Mucosa of rectum (tissue), 2 donors: ENCODE results near the gene GBF1.

Source experiments
- H3K27ac ChIP-seq, 2 donors: one replicate each; pipeline ENCODE4 v1.7.0; 2013; ENCODE audit warnings: inconsistent platforms in 2 of 2, low read depth in 2 of 2, low read length in 2 of 2
- H3K27me3 ChIP-seq, 2 donors: one replicate each; pipeline ENCODE4 v1.7.0; 2013; ENCODE audit warnings: low read length in 2 of 2; ENCODE audit not compliant: control insufficient read depth in 2 of 2, insufficient read depth in 2 of 2
- H3K36me3 ChIP-seq, 2 donors: one replicate each; pipeline ENCODE4 v1.7.0; 2013; ENCODE audit warnings: low read length in 2 of 2; ENCODE audit not compliant: control insufficient read depth in 2 of 2, insufficient read depth in 2 of 2
- H3K4me1 ChIP-seq, 2 donors: one replicate each; pipeline ENCODE4 v1.7.0; 2013; ENCODE audit warnings: low read length in 2 of 2, mild to moderate bottlenecking in 1 of 2; ENCODE audit not compliant: control insufficient read depth in 2 of 2, insufficient read depth in 2 of 2
- H3K4me3 ChIP-seq, 2 donors: one replicate each; pipeline ENCODE4 v1.7.0; 2013; ENCODE audit warnings: low read length in 2 of 2
- H3K9ac ChIP-seq, 2 donors: one replicate each; pipeline ENCODE4 v1.7.0; 2013; ENCODE audit warnings: low read length in 2 of 2, low read depth in 1 of 2, mild to moderate bottlenecking in 1 of 2
- H3K9me3 ChIP-seq, 2 donors: one replicate each; pipeline ENCODE4 v1.7.0; 2013; ENCODE audit warnings: low read length in 2 of 2; ENCODE audit not compliant: control insufficient read depth in 2 of 2
- donor health status: healthy.
- donor health status: Normal muscosa, but diverticular disease.

Gene GBF1

DNA sequence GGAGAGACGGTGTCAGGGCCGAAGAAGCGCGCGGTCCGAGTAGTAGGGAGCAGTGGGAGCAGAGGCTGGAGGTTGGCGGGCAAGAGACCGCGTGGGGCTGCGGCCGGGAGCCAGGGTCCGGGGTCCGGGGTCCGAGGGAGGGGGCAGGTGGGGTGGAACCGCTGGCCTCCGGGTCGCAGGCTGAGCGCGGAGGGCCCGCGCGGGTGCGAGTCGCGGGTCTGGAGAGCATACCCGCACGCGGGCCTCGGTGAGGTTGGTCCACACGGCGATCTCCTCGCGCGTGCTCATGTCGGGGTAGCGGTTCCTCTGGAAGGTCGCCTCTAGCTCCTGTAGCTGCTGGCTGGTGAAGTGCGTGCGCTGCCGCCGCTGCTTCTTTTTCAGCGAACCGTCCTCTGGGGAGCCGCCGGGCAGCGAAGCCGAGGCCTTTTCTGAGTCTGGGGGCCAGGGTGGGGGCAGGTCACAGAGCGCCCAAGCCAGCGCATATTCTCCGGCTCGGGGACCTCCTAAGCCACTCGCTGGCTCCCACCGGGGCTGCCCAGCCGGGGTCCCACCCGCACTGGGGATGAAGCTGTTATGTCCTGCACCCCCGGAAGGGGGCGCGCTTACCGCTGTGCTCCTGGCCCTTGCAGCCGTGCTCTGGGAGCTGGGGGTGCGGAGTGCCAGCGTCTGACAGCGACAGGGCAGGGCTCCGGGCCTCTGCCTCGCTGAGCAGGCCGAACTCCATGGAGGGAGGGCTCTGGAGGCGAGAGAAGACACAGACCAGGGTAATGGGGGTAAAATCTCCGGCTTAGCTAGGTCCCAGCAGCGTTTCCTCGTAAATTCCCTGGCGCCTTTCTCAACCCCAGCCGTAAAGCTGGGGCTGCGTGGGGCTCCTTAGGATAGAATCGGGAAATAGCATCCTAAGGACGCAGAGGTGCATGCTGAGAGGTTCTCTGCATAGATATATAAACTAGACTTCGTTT lies 13.7 kb upstream of the GBF1 start:
- H3K4me1 ChIP-seq: peaks cover 20 to 22% of the 10 kb centered on the region in 2 donors
- H3K27ac ChIP-seq: no peak overlapping the region
- H3K27me3 ChIP-seq: peaks cover 24 to 32% of the 10 kb centered on the region in 2 donors
- H3K9me3 ChIP-seq: no peaks in the 10 kb centered on the region
- peak overlapping the region; percentile 41 to 62 for H3K4me3 ChIP-seq
- no peak overlapping the region for H3K9ac ChIP-seq
- H3K36me3 ChIP-seq: no peaks in the 10 kb centered on the region

DNA sequence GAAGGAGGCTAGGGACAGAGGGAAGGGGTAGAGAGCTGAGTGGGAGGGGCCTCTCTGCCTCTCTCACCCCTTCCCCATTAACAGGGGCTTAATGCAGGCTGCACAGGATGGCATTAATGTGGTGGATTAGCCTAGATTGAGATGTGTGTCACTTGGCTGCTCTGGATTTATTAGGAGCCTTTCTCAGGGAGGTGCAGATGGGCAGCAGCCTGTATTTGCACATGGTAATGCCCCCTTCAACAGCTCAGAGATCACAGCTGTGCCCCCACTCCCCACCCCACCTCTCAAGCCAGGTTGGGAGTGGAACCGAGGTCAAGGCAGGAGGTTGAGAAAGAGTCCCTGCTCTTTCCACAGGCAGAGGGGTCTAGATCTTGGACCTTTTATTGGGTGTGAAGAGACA lies 11.3 kb upstream of the GBF1 start:
- H3K4me3 ChIP-seq: no peak overlapping the region
- peaks cover 20% of the 10 kb centered on the region in 2 donors for H3K4me1 ChIP-seq
- no peaks in the 10 kb centered on the region for H3K36me3 ChIP-seq
- H3K27ac ChIP-seq: no peak overlapping the region
- no peak overlapping the region for H3K9ac ChIP-seq
- H3K27me3 ChIP-seq: peaks cover 21 to 37% of the 10 kb centered on the region in 2 donors
- no peaks in the 10 kb centered on the region for H3K9me3 ChIP-seq

DNA sequence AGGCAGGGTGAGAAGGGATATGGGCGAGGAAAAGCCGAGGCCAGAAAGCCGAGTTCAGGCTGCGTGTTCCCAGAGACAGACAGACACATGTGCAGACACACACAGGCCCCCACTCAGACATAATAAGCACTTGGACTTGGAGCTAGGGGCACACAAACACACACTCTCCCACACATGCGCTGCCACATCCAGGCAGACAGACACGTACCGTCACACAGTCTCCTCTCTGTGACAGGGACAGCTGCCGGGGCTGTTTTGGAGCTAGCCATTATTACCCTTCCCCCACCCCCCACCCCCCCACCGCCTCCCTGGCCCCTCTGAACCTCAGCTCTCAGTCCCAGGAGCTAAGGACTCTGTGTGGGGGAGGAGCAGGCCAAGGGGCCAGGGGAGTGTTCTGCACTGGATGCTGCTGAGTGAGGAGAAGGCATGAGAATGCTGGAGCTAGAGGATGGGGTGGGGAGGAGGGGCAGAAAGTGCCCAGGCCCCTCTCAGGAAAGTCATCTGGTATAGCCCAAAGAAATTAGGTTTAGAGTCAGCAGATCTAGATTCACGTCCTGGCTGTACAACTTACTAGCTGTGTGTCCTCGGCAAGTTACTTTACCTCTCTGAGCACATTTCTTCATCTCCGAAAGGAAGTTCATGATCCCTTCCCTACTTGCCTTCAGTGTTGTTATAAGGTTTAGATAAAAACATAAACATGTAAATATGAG lies 10.3 kb upstream of the GBF1 start:
- H3K27me3 ChIP-seq: peaks cover 25 to 42% of the 10 kb centered on the region in 2 donors
- H3K27ac ChIP-seq: no peak overlapping the region
- no peak overlapping the region for H3K9ac ChIP-seq
- no peaks in the 10 kb centered on the region for H3K36me3 ChIP-seq
- peaks cover 17 to 18% of the 10 kb centered on the region in 2 donors for H3K4me1 ChIP-seq
- no peak overlapping the region for H3K4me3 ChIP-seq
- H3K9me3 ChIP-seq: no peaks in the 10 kb centered on the region

DNA sequence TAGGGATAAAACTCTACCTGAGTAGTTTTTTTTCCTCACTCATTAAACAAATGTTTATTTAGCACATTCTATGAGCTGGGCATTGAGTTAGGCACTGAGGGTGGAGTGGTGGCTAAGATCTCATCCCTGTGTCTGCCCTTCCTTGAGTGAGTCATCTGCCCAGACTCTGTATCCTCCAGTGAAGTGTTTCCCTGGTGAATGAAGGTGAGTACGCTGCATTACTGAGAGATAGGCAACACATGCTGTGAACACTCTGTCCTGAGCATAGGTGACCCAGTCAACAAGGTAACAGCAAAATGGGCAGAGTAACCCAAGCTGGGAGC lies 9.8 kb upstream of the GBF1 start:
- Histone ChIP-seq H3K27ac (no peak overlapping the region), H3K4me1 (peaks cover 13% of the 10 kb centered on the region in 2 donors), H3K9ac (no peak overlapping the region), H3K4me3 (no peak overlapping the region), H3K27me3 (peaks cover 27 to 43% of the 10 kb centered on the region in 2 donors), H3K9me3 (no peaks in the 10 kb centered on the region), H3K36me3 (no peaks in the 10 kb centered on the region)

DNA sequence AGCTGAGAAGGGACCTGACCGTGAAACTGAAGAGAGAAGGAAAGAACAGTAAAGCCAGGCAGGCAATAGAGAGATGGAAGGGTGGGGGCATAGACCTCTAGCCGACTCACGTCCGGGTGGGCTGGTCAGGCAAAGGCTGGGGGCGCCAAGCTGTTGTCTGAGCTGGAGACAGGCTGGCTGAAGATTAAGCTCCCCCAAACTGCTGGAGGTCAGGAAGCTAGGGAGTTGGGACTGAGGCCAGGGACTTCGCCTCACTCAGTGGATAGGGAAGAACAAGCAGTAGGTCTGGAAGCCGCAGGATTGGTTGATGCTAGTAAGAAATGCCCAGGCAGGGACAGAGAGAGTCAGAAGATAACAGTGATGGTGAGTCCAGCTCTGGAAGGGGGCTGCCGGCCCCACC lies 9.3 kb upstream of the GBF1 start:
- H3K27me3 ChIP-seq: peaks cover 30 to 44% of the 10 kb centered on the region in 2 donors
- no peak overlapping the region for H3K4me3 ChIP-seq

DNA sequence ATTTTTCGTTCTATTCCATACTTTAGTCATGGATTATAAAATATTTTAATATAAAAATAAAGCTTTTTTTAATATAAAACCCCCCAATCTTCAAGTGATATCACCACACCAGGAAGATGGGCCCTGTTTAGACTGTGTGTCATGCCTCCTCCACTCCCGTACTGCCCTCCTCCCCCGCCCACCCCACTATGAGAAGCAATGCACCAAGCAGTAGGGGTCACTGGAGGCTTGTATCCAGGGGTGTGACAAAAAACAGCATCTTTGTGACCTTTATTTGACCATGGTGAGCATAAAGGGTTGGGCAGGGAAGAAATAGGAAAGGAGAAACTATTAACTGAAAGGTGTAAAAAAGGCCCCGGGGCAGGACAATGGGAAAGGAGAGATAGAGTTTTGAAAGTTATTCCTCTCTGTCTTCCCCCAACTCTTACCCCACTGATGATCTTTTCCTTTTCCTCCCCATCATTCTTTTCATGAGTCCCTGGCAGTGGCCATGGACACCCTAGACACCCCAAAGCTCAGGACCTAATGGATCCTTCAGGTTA lies 7.5 kb upstream of the GBF1 start:
- H3K9ac ChIP-seq: no peak overlapping the region
- peaks cover 28 to 40% of the 10 kb centered on the region in 2 donors for H3K27me3 ChIP-seq
- H3K4me1 ChIP-seq: peaks cover 12 to 16% of the 10 kb centered on the region in 2 donors
- H3K4me3 ChIP-seq: no peak overlapping the region
- no peak overlapping the region for H3K27ac ChIP-seq
- H3K36me3 ChIP-seq: no peaks in the 10 kb centered on the region
- no peaks in the 10 kb centered on the region for H3K9me3 ChIP-seq

More for the DNA sequence above, 9.3 kb upstream of the GBF1 start:
- H3K36me3 ChIP-seq: no peaks in the 10 kb centered on the region
- no peak overlapping the region for H3K9ac ChIP-seq
- no peak overlapping the region for H3K27ac ChIP-seq
- H3K4me1 ChIP-seq: peaks cover 10 to 13% of the 10 kb centered on the region in 2 donors
- H3K9me3 ChIP-seq: no peaks in the 10 kb centered on the region

DNA sequence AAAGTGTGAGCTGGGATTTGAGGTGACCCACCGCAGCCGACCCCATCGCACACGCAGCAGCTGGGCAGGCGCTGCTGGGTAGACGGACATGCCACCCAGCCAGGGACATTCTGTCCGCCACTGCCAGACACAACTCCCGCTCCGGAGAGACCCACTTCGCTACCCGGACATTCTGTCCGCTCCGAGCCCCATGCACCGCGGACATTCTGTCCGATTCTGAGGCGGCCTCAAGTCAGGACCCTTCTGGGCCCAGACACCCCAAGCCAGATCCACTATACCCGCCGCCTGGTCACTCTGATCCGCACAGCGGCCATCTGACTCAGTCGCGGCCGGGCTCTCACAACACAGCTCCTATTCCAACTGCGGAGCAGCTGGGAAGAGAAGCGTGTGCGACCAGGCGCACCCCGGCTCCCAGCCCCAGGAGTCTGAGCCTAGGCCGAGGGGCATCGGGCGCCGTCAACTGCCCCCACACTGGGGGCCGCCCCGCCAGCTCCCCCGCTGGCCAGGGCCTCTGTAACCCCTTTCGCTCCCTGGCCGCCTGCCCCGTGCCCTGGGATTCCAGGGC lies 4.8 kb upstream of the GBF1 start:
- H3K4me1 ChIP-seq: peaks cover 17 to 22% of the 10 kb centered on the region in 2 donors
- no peak overlapping the region for H3K9ac ChIP-seq
- H3K4me3 ChIP-seq: peak overlapping the region; percentile 74 to 89

DNA sequence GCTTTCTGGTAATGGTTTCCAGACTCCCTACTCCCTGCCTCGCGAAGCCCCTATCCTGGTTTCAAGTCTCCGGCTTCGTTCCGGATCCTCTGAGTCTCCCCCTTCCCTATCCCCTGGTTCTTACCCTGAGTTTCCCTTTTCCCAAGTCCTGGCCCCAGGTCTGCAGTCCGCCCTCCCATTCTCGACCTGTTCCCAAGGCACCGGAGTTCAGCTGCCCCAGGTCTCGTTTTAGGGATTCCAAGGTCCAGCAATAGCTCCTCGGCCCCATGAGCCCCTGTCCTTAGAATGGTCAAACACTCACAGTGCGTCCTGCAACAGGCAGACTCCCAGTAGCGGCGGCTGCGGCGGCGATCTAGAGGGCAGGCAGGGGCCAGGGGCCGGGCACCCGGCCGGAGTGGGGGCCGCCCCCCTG lies 4.3 kb upstream of the GBF1 start:
- Histone ChIP-seq H3K9me3 (no peaks in the 10 kb centered on the region), H3K9ac (no peak overlapping the region)

More for the DNA sequence above, 4.8 kb upstream of the GBF1 start:
- H3K27me3 ChIP-seq: peaks cover 24 to 27% of the 10 kb centered on the region in 2 donors
- no peak overlapping the region for H3K27ac ChIP-seq
- H3K36me3 ChIP-seq: no peaks in the 10 kb centered on the region
- no peaks in the 10 kb centered on the region for H3K9me3 ChIP-seq

DNA sequence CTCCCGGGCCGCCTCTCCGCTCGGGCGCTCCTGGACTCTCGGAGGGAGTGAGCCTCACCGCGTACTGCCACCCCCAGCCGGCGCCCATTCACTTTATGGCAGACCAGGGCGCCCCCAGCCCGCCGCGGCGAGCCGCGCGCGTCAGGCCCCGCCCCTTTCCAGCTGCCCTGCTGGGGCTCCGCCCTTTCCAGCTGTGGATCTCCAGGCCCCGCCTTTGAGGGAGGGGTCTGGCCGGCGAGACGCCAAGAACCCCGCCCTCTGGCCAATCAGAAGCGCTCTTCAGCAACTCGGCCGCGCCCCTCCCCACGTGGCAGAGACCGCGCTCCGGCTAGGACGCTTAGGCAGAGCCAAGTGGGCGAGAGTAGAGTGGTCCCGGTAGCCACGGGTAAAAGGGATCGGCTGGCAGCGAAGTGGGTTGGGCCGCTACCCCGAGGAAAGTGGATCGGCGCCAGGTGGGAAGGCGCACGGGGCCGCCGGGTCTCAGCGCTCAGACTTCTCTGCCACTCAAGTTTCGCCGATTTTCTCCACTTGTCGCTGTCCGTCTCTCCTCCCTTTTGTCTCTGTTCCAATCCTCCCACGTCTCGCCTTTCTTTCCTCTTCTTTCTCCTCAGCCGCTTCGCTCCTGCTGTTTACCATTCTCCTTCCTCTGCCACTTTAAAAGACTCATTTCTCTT lies 3.8 kb upstream of the GBF1 start, which contains the start of gene PITX3:
TSS of gene PITX3 (minus strand) at position 69 of the 674 bp plus-strand sequence. CDS start 9,432 bp downstream, outside the sequence.
- H3K4me1 ChIP-seq: peaks cover 21 to 26% of the 10 kb centered on the region in 2 donors
- H3K27me3 ChIP-seq: peaks cover 24 to 25% of the 10 kb centered on the region in 2 donors
- H3K9ac ChIP-seq: peak within 1 kb of the TSS in 1 of 2 donors; percentile 56
- no peaks in the 10 kb centered on the region for H3K36me3 ChIP-seq
- H3K27ac ChIP-seq: no peak within 1 kb of the TSS
- peak within 1 kb of the TSS; percentile 74 to 89 for H3K4me3 ChIP-seq
- H3K9me3 ChIP-seq: no peaks in the 10 kb centered on the region

More for the DNA sequence above, 4.3 kb upstream of the GBF1 start:
- peaks cover 16 to 22% of the 10 kb centered on the region in 2 donors for H3K4me1 ChIP-seq
- no peaks in the 10 kb centered on the region for H3K36me3 ChIP-seq
- H3K4me3 ChIP-seq: peak overlapping the region; percentile 74 to 89
- peaks cover 24 to 27% of the 10 kb centered on the region in 2 donors for H3K27me3 ChIP-seq
- no peak overlapping the region for H3K27ac ChIP-seq
